ENCODE data around the gene KRTAP5-3. TPM values are rescaled to one million over a fixed set of nuclear protein-coding genes. Genes with fewer than 3 reads are reported as not detected.
A peak's percentile ranks its signal among the peaks of the same experiment; 100 is the strongest.
"Not testable (repeated sequence)": the region's sequence is repeated elsewhere in the genome, so short reads cannot be mapped to it uniquely, and the experiment has no call there.

Gene KRTAP5-3
- total and polyA plus RNA-seq, 2 of the 8 experiments (the other 6 are each of a cell fraction or from before 2014, with no cell fraction given) = not detected

DNA sequence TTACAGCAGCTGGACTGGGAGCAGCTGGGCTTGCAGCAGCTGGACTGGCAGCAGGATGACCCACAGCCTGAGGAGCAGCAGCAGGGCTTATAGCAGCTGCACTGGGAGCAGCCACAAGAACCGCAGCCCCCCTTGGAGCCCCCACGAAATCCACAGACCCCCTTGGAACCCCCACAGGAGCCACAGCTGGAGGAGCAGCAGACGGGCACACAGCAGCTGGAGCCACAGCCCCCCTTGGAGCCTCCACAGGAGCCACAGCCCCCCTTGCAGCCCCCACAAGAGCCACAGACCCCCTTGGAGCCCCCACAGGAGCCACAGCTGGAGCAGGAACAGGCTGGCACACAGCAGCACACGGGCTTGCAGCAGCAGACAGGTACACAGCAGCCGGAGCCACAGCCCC lies 362 bp downstream of the KRTAP5-3 start:
- CTCF ChIA-PET (ENCODE audit: partially characterized antibody) = interaction anchor here (0.8 to 1.9 kb wide), 2 partner anchors 12 to 32 kb away, joined by 4 to 8 read pairs; no protein-coding TSS in a partner anchor
- H3K36me3 ChIP-seq (ENCODE audit: control insufficient read depth in 2 of 4, insufficient read depth in 4 of 4, low read length in 3 of 4); H3K14ac ChIP-seq (ENCODE audit: insufficient read length); H4K20me1 ChIP-seq (replicated peaks in 1 of 2; ENCODE audit: control insufficient read depth in 1 of 2, insufficient read depth in 2 of 2, low read length in 2 of 2); FAIRE-seq; H2AK5ac ChIP-seq (ENCODE audit: low read depth, low read length); H3K18ac ChIP-seq (ENCODE audit: extremely low read depth, low read length); H3K9ac ChIP-seq (replicated peaks in 1 of 4; ENCODE audit: extremely low read depth in 1 of 4, low read depth in 3 of 4, low read length in 3 of 4); H4K5ac ChIP-seq (ENCODE audit: insufficient read length, low read depth, low read length); H3K27ac ChIP-seq (ENCODE audit: low read depth, low read length); H3K79me2 ChIP-seq (ENCODE audit: control insufficient read depth in 1 of 2, insufficient read depth in 2 of 2, low read length in 2 of 2); H2BK120ac ChIP-seq (replicated peaks; ENCODE audit: low read depth, low read length); DNase-seq (ENCODE audit: low read depth in 1 of 2, low spot score in 2 of 2); H3K27me3 ChIP-seq (replicated peaks in 1 of 4; ENCODE audit: control insufficient read depth in 3 of 4, extremely low read depth in 1 of 4, insufficient read depth in 3 of 4, low read length in 3 of 4); H2BK12ac ChIP-seq (ENCODE audit: low read depth, low read length); H2AFZ ChIP-seq (ENCODE audit: low read length); H2BK15ac ChIP-seq (ENCODE audit: low read length); H3K4ac ChIP-seq (replicated peaks; ENCODE audit: insufficient read length, low read depth, low read length); H4K91ac ChIP-seq (replicated peaks; ENCODE audit: insufficient read length, low read length); H2BK5ac ChIP-seq (ENCODE audit: low read depth, low read length); H3K23ac ChIP-seq (ENCODE audit: insufficient read length); H3K4me2 ChIP-seq (ENCODE audit: insufficient read depth in 1 of 2, low read depth in 2 of 2, low read length in 2 of 2); H3K79me1 ChIP-seq (ENCODE audit: low read depth, low read length); H3K4me1 ChIP-seq (replicated peaks in 1 of 4; ENCODE audit: control insufficient read depth in 3 of 4, insufficient read depth in 4 of 4, low read length in 3 of 4); H3K4me3 ChIP-seq (ENCODE audit: extremely low read depth in 1 of 4, insufficient read depth in 2 of 4, low read depth in 3 of 4, low read length in 4 of 4); H3K9me3 ChIP-seq (ENCODE audit: insufficient read depth in 2 of 2, low read depth in 1 of 2, low read length in 1 of 2); H3K23me2 ChIP-seq (ENCODE audit: low read depth, low read length); H4K8ac ChIP-seq (ENCODE audit: extremely low read depth, insufficient read depth, low read length); H3K56ac ChIP-seq (replicated peaks; ENCODE audit: insufficient read length, low read depth, low read length); POLR2A ChIA-PET (ENCODE audit: partially characterized antibody); H2BK20ac ChIP-seq (ENCODE audit: low read length): not testable (repeated sequence)
- 78% methylated on average over 5 of the region's 5 CpGs; no CpG with 5 or more reads in 1 of the 2 experiments for WGBS, 2 experiments (ENCODE audit: extremely low coverage in 1 of 2, insufficient coverage in 1 of 2, insufficient read length in 1 of 2, insufficient replicate concordance in 2 of 2, low coverage in 1 of 2, low lambda C conversion rate in 2 of 2, missing lambda C conversion rate in 1 of 2)

DNA sequence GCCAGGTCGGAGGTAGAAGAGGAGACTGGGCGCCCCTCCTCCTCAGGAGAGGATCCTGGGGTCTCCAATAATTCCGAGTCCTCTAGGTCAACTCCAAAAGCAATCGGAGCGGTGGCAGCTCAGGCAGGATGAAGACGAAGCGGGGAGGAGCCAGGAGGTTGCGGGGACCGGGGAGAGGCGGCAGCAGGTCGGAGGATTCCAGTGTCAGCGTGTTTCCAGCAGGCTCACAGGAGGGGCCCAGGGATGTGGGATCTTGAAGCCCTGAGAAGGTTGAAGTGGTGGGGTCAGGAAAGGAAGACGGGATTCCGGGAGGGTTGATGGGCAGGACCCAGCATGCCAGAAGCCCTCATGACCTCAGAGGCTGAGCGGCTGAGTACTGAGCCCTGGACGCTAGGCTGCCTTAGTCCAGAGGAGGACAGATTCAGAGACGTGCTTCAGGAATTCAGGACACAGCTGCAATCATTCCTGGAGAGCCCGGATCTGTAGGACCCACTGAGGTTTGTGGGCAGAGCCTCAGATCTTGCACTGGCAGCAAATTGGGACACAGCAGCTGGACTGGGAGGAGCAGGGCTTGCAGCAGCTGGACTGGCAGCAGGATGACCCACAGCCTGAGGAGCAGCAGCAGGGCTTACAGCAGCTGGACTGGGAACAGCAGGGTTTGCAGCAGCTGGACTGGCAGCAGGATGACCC lies 962 bp downstream of the KRTAP5-3 start:
- H2AK5ac ChIP-seq (ENCODE audit: low read depth, low read length); H3K14ac ChIP-seq (ENCODE audit: insufficient read length); H4K91ac ChIP-seq (replicated peaks; ENCODE audit: insufficient read length, low read length); H3K56ac ChIP-seq (replicated peaks; ENCODE audit: insufficient read length, low read depth, low read length); DNase-seq (ENCODE audit: low read depth in 1 of 2, low spot score in 2 of 2); H3K27ac ChIP-seq (ENCODE audit: low read depth, low read length); H2BK12ac ChIP-seq (ENCODE audit: low read depth, low read length); H3K27me3 ChIP-seq (replicated peaks in 1 of 4; ENCODE audit: control insufficient read depth in 3 of 4, extremely low read depth in 1 of 4, insufficient read depth in 3 of 4, low read length in 3 of 4); H3K79me2 ChIP-seq (ENCODE audit: control insufficient read depth in 1 of 2, insufficient read depth in 2 of 2, low read length in 2 of 2); H3K9ac ChIP-seq (replicated peaks in 1 of 4; ENCODE audit: extremely low read depth in 1 of 4, low read depth in 3 of 4, low read length in 3 of 4); H3K18ac ChIP-seq (ENCODE audit: extremely low read depth, low read length); H3K4me3 ChIP-seq (ENCODE audit: extremely low read depth in 1 of 4, insufficient read depth in 2 of 4, low read depth in 3 of 4, low read length in 4 of 4); H3K4ac ChIP-seq (replicated peaks; ENCODE audit: insufficient read length, low read depth, low read length); H4K5ac ChIP-seq (ENCODE audit: insufficient read length, low read depth, low read length); H2BK120ac ChIP-seq (replicated peaks; ENCODE audit: low read depth, low read length); H3K23ac ChIP-seq (ENCODE audit: insufficient read length); H3K79me1 ChIP-seq (ENCODE audit: low read depth, low read length); H3K23me2 ChIP-seq (ENCODE audit: low read depth, low read length); H2BK5ac ChIP-seq (ENCODE audit: low read depth, low read length); H3K9me3 ChIP-seq (ENCODE audit: insufficient read depth in 2 of 2, low read depth in 1 of 2, low read length in 1 of 2); H4K20me1 ChIP-seq (replicated peaks in 1 of 2; ENCODE audit: control insufficient read depth in 1 of 2, insufficient read depth in 2 of 2, low read length in 2 of 2); H2BK15ac ChIP-seq (ENCODE audit: low read length); POLR2A ChIA-PET (ENCODE audit: partially characterized antibody); FAIRE-seq; H3K36me3 ChIP-seq (ENCODE audit: control insufficient read depth in 2 of 4, insufficient read depth in 4 of 4, low read length in 3 of 4); H3K4me1 ChIP-seq (replicated peaks in 1 of 4; ENCODE audit: control insufficient read depth in 3 of 4, insufficient read depth in 4 of 4, low read length in 3 of 4); H2BK20ac ChIP-seq (ENCODE audit: low read length); H4K8ac ChIP-seq (ENCODE audit: extremely low read depth, insufficient read depth, low read length): not testable (repeated sequence)
- 75% methylated on average over 16 of the region's 18 CpGs; no CpG with 5 or more reads in 1 of the 2 experiments for WGBS, 2 experiments (ENCODE audit: extremely low coverage in 1 of 2, insufficient coverage in 1 of 2, insufficient read length in 1 of 2, insufficient replicate concordance in 2 of 2, low coverage in 1 of 2, low lambda C conversion rate in 2 of 2, missing lambda C conversion rate in 1 of 2)
- Histone ChIP-seq H3K4me2 (ENCODE audit: insufficient read depth in 1 of 2, low read depth in 2 of 2, low read length in 2 of 2) (0 out of 4 replicates have a peak overlapping the region, but pooled peaks of 1 of the 2 experiments have one; percentile 21), H2AFZ (ENCODE audit: low read length) (peak overlapping the region; percentile 40; the same call in 1 of the 2 replicates)
- CTCF ChIA-PET (ENCODE audit: partially characterized antibody) = interaction anchor here (0.8 to 1.9 kb wide), 2 partner anchors 12 to 33 kb away, joined by 4 to 8 read pairs; no protein-coding TSS in a partner anchor

Measured in H1 (cell line).